AG10803 (cell line): ENCODE measurements around the gene OR52K1.

Experiments used
- DNase-seq: peaks from one replicate; pipeline ENCODE4 v3.0.0; 2010; ENCODE audit warnings: low read depth
- H3K4me3 ChIP-seq: 2 replicates; pipeline ENCODE4 v1.5.1; 2011; ENCODE audit warnings: mild to moderate bottlenecking, low read length, control low read depth
- CTCF ChIP-seq: conservative IDR thresholded peaks from 2 replicates; pipeline ENCODE4 v1.5.1; 2011; ENCODE audit warnings: mild to moderate bottlenecking, low read length, control low read depth, inconsistent platforms

OR52K1 gene

GRCh38 chr11:4454021-4454420, 28.4 kb upstream of the OR52K1 start:
- no peak overlapping the region for H3K4me3 ChIP-seq
- TF ChIP-seq CTCF = no peak
- no peak for DNase-seq

GRCh38 chr11:4455419-4455818, 27.0 kb upstream of the OR52K1 start:
- TF ChIP-seq CTCF = no peak
- H3K4me3 ChIP-seq = no peak overlapping the region
- DNase-seq = no peak

GRCh38 chr11:4459500-4459899, 22.9 kb upstream of the OR52K1 start:
- no peak overlapping the region for H3K4me3 ChIP-seq
- peak; percentile 13 for DNase-seq
- TF ChIP-seq CTCF = no peak

- H3K4me3 ChIP-seq = no peak overlapping the region
- DNase-seq = no peak
- no peak for TF ChIP-seq CTCF
These were observed 22.3 kb upstream of the OR52K1 start for GRCh38 chr11:4460151-4460550.

- TF ChIP-seq CTCF = no peak
- DNase-seq = peak; percentile 7
- H3K4me3 ChIP-seq = no peak overlapping the region
These were observed 18.0 kb upstream of the OR52K1 start for GRCh38 chr11:4464216-4465159.

GRCh38 chr11:4465407-4465806, 17.0 kb upstream of the OR52K1 start:
- H3K4me3 ChIP-seq = no peak overlapping the region
- no peak for TF ChIP-seq CTCF
- no peak for DNase-seq
